DOHH2 (cell line): ENCODE measurements around the gene VSNL1.

Source experiments
- EZH2phosphoT487 ChIP-seq: fragments of 200-600 bp; sonication (generic); IDR thresholded peaks from 2 replicates; pipeline ENCODE4 v1.6.1; 2017; ENCODE audit warnings: borderline replicate concordance, mild to moderate bottlenecking, antibody characterized with exemption, low read length, moderate library complexity, mixed read lengths
- TF ChIP-seq, protein P1 (sequence below): fragments of 200-600 bp; sonication (generic); IDR thresholded peaks from one replicate; pipeline ENCODE4 v1.5.1; 2014; ENCODE audit warnings: antibody characterized with exemption, mild to moderate bottlenecking, low read depth, low read length; ENCODE audit not compliant: poor library complexity, severe bottlenecking

DNA sequence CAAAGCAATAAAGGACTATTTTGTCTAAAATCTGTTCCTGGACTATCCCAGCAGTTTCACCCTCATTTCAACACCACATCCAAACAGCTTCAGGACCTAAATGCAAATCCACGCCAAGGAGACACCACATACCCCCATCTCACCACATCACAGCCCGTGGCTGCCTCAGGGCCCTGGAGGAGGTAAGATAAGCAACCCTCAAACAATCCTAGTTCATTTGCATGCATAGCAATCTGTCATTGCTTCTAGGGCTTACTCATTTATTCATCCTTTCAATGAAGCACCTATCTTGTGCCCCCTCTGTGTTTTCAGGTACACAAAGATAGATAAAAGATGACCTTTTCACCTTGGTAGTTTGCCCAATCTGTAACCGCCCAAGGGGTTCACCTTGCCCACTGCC lies 86.5 kb downstream of the VSNL1 start:
- TF ChIP-seq, protein P1, sequence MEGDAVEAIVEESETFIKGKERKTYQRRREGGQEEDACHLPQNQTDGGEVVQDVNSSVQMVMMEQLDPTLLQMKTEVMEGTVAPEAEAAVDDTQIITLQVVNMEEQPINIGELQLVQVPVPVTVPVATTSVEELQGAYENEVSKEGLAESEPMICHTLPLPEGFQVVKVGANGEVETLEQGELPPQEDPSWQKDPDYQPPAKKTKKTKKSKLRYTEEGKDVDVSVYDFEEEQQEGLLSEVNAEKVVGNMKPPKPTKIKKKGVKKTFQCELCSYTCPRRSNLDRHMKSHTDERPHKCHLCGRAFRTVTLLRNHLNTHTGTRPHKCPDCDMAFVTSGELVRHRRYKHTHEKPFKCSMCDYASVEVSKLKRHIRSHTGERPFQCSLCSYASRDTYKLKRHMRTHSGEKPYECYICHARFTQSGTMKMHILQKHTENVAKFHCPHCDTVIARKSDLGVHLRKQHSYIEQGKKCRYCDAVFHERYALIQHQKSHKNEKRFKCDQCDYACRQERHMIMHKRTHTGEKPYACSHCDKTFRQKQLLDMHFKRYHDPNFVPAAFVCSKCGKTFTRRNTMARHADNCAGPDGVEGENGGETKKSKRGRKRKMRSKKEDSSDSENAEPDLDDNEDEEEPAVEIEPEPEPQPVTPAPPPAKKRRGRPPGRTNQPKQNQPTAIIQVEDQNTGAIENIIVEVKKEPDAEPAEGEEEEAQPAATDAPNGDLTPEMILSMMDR = no peak
- no peak for TF ChIP-seq EZH2phosphoT487
